Dermis lymphatic vessel endothelial cell (primary cell): Measurements from ENCODE around the gene FNBP1. TPM values are rescaled to one million over a fixed set of nuclear protein-coding genes. Genes with fewer than 3 reads are reported as not detected.

Experiments
- total RNA-seq: library from RNA; depleted of rRNA; stranded (reverse); fragments of >200 nt; gene quantifications from 2 replicates; pipeline ENCODE4 v1.2.1, GENCODE V29; 2014

The FNBP1 gene
- 79.2 and 91.4 TPM in 2 replicates for total RNA-seq

GRCh38 chr9:130042885-130043653, at the start of gene FNBP1:
TSS of gene FNBP1 (minus strand) at chr9:130043189. CDS start at chr9:130042975, 214 bp downstream.

GRCh38 chr9:130053504-130054324, 10.7 kb upstream of the FNBP1 start, which contains the start of gene GPR107:
TSS of gene GPR107 (plus strand) at chr9:130053906. CDS start at chr9:130053933, 27 bp downstream.

Other genes with a start within 250 kb of the FNBP1 start
- gene TOR1B, start 240.0 kb downstream of the FNBP1 start, total RNA-seq = 22.3 and 25.5 TPM in 2 replicates
- gene TOR1A, start 219.1 kb downstream of the FNBP1 start, total RNA-seq = 23.1 and 25.4 TPM in 2 replicates
- gene C9orf78, start 207.9 kb downstream of the FNBP1 start, total RNA-seq = 31.4 and 32.0 TPM in 2 replicates
- gene USP20, start 207.7 kb downstream of the FNBP1 start, total RNA-seq = 5.5 TPM in 2 replicates
- gene GPR107, start 10.7 kb upstream of the FNBP1 start, total RNA-seq = 25.3 and 32.2 TPM in 2 replicates
- gene NCS1, start 129.2 kb upstream of the FNBP1 start, total RNA-seq = 4.0 and 5.4 TPM in 2 replicates
- gene HMCN2, start 222.6 kb upstream of the FNBP1 start, total RNA-seq = not detected in 2 replicates